Neural cell (in vitro differentiated cells): ENCODE data around the gene SUMO3. TPM values are rescaled to one million over a fixed set of nuclear protein-coding genes. Genes with fewer than 3 reads are reported as not detected.

Experiments
- H2AFZ ChIP-seq: fragments of 200-600, 300-800 bp; sonication (generic), shearing (Covaris generic); 2 replicates; pipeline ENCODE4 v1.6.0; 2014; ENCODE audit warnings: low read depth, mild to moderate bottlenecking, antibody characterized with exemption, low read length, moderate library complexity
- H3F3A ChIP-seq: fragments of 200-600 bp; shearing (Covaris generic); 2 replicates; pipeline ENCODE4 v1.6.1; 2016; ENCODE audit warnings: mild to moderate bottlenecking, moderate library complexity, mixed read lengths, antibody characterized with exemption, low read length; ENCODE audit not compliant: insufficient read depth, poor library complexity, severe bottlenecking
- H3K27ac ChIP-seq: fragments of 200-600, 300-800 bp; sonication (generic), shearing (Covaris generic); 2 replicates; pipeline ENCODE4 v1.5.1; 2014; ENCODE audit warnings: mild to moderate bottlenecking, low read length, moderate library complexity
- H3K27me3 ChIP-seq: fragments of 300-800, 200-600 bp; sonication (generic), shearing (Covaris generic); 2 replicates; pipeline ENCODE4 v1.6.0; 2014; ENCODE audit warnings: mild to moderate bottlenecking, low read depth, low read length, moderate library complexity; ENCODE audit not compliant: insufficient read depth
- H3K36me3 ChIP-seq: fragments of 300-800, 200-600 bp; sonication (generic), shearing (Covaris generic); 2 replicates; pipeline ENCODE4 v1.5.1; 2014; ENCODE audit warnings: mild to moderate bottlenecking, antibody characterized with exemption, low read length, moderate library complexity; ENCODE audit not compliant: insufficient read depth
- H3K4me2 ChIP-seq: fragments of 300-800, 200-600 bp; sonication (generic), shearing (Covaris generic); 2 replicates; pipeline ENCODE4 v1.6.0; 2014; ENCODE audit warnings: mild to moderate bottlenecking, low read length
- H3K4me3 ChIP-seq: fragments of 300-800, 200-600 bp; sonication (generic), shearing (Covaris generic); 2 replicates; pipeline ENCODE4 v1.5.1; 2014; ENCODE audit warnings: mild to moderate bottlenecking, low read length, moderate library complexity
- H3K79me2 ChIP-seq: fragments of 200-600 bp; shearing (Covaris generic); replicated peaks from 2 replicates; pipeline ENCODE4 v1.6.0; 2014; ENCODE audit warnings: mild to moderate bottlenecking, low read length, moderate library complexity; ENCODE audit not compliant: insufficient read depth
- H3K9ac ChIP-seq: fragments of 300-800, 200-600 bp; sonication (generic), shearing (Covaris generic); 2 replicates; pipeline ENCODE4 v1.6.1; 2016; ENCODE audit warnings: mild to moderate bottlenecking, low read length, mixed read lengths
- H3K9me2 ChIP-seq: fragments of 200-600 bp; shearing (Covaris generic); 2 replicates; pipeline ENCODE4 v1.6.1; 2016; ENCODE audit warnings: mild to moderate bottlenecking, low read length, mixed read lengths; ENCODE audit not compliant: insufficient read depth
- H3K9me3 ChIP-seq: fragments of 200-600, 300-800 bp; sonication (generic), shearing (Covaris generic); 2 replicates; pipeline ENCODE4 v1.6.1; 2016; ENCODE audit warnings: mild to moderate bottlenecking, mixed run types, low read length, moderate library complexity, mixed read lengths
- H4K20me1 ChIP-seq: fragments of 200-600 bp; shearing (Covaris generic); 2 replicates; pipeline ENCODE4 v1.6.1; 2016; ENCODE audit warnings: mild to moderate bottlenecking, mixed run types; ENCODE audit not compliant: insufficient read depth
- CTCF ChIP-seq: fragments of 450-650 bp; IDR thresholded peaks from 2 replicates; pipeline ENCODE4 v1.5.1; 2014; ENCODE audit warnings: antibody characterized with exemption, mild to moderate bottlenecking, moderate library complexity; ENCODE audit not compliant: poor library complexity, severe bottlenecking
- EP300 ChIP-seq: fragments of 450-650 bp; conservative IDR thresholded peaks from 2 replicates; pipeline ENCODE4 v1.6.1; 2014; ENCODE audit warnings: antibody characterized with exemption, mild to moderate bottlenecking, moderate library complexity; ENCODE audit not compliant: poor library complexity, severe bottlenecking
- EZH2 ChIP-seq: fragments of 200-600, 300-800 bp; shearing (Covaris generic), sonication (generic); IDR thresholded peaks from 2 replicates; pipeline ENCODE4 v1.6.1; 2014; ENCODE audit warnings: antibody characterized with exemption, low read length, borderline replicate concordance, mild to moderate bottlenecking; ENCODE audit not compliant: insufficient read depth, poor library complexity, severe bottlenecking
- MXI1 ChIP-seq: fragments of 450-650 bp; conservative IDR thresholded peaks from 2 replicates; pipeline ENCODE4 v1.6.1; 2014; ENCODE audit warnings: antibody characterized with exemption, mild to moderate bottlenecking; ENCODE audit not compliant: poor library complexity, severe bottlenecking
- POLR2AphosphoS5 ChIP-seq: IDR thresholded peaks from 2 replicates; pipeline ENCODE4 v1.6.1; 2012
- RAD21 ChIP-seq: fragments of 450-650 bp; conservative IDR thresholded peaks from 2 replicates; pipeline ENCODE4 v1.6.1; 2014; ENCODE audit warnings: antibody characterized with exemption, mild to moderate bottlenecking, moderate library complexity
- REST ChIP-seq: IDR thresholded peaks from 2 replicates; pipeline ENCODE4 v1.6.1; 2012; ENCODE audit warnings: borderline replicate concordance
- SMC3 ChIP-seq: fragments of 450-650 bp; conservative IDR thresholded peaks from 2 replicates; pipeline ENCODE4 v1.6.1; 2014; ENCODE audit warnings: antibody characterized with exemption, mild to moderate bottlenecking, moderate library complexity; ENCODE audit not compliant: poor library complexity
- TAF1 ChIP-seq: IDR thresholded peaks from 2 replicates; pipeline ENCODE4 v1.6.1; 2012; ENCODE audit warnings: low read depth
- polyA plus RNA-seq: library from polyadenylated mRNA; depleted of rRNA; stranded (reverse); fragments of >200 nt; gene quantifications from 2 replicates; pipeline ENCODE4 v1.2.3, GENCODE V29; 2014

SUMO3 gene
- polyA plus RNA-seq, 1 donor from 2014 or later = 113 TPM

- Histone ChIP-seq H3K27ac (no peak overlapping the region), H2AFZ (no peak overlapping the region), H3K27me3 (no peaks in the 10 kb centered on the region), H3K9ac (no peak overlapping the region), H3K4me2 (no peak overlapping the region), H3K4me3 (no peak overlapping the region), H3F3A (peaks cover 6% of the 10 kb centered on the region), H3K9me3 (no peaks in the 10 kb centered on the region), H4K20me1 (peaks cover 62% of the 10 kb centered on the region), H3K79me2 (peaks cover 88% of the 10 kb centered on the region), H3K9me2 (no peaks in the 10 kb centered on the region), H3K36me3 (no peaks in the 10 kb centered on the region)
- TF ChIP-seq MXI1 (no peak), POLR2AphosphoS5 (no peak), TAF1 (no peak), EZH2 (no peak), CTCF (no peak), EP300 (no peak), RAD21 (no peak), SMC3 (no peak), REST (no peak)
Measured at GRCh38 chr21:44867464-44867863, 49.6 kb upstream of the SUMO3 start.

GRCh38 chr21:44866780-44867179, 48.9 kb upstream of the SUMO3 start:
- no peak overlapping the region for H3K27ac ChIP-seq
- no peak overlapping the region for H3K9ac ChIP-seq
- no peaks in the 10 kb centered on the region for H3K27me3 ChIP-seq
- peaks cover 61% of the 10 kb centered on the region for H4K20me1 ChIP-seq
- no peak overlapping the region for H3K4me2 ChIP-seq
- H3F3A ChIP-seq = no peaks in the 10 kb centered on the region
- no peaks in the 10 kb centered on the region for H3K9me2 ChIP-seq
- H2AFZ ChIP-seq = no peak overlapping the region
- H3K79me2 ChIP-seq = peaks cover 84% of the 10 kb centered on the region
- H3K4me3 ChIP-seq = peak overlapping the region; percentile 28
- no peaks in the 10 kb centered on the region for H3K36me3 ChIP-seq
- no peak for TF ChIP-seq SMC3
- TF ChIP-seq MXI1 = no peak
- H3K9me3 ChIP-seq = no peaks in the 10 kb centered on the region
